HG03558 (cell line): ENCODE results near the gene VAC14.

Experiments used
- ATAC-seq: cut with Tn5 transposase; IDR thresholded peaks from one replicate; pipeline ENCODE4 v1.9.1; 2021; ENCODE audit warnings: moderate number of reproducible peaks; ENCODE audit not compliant: unreplicated experiment; ENCODE audit errors: extremely low read depth

The VAC14 gene

DNA sequence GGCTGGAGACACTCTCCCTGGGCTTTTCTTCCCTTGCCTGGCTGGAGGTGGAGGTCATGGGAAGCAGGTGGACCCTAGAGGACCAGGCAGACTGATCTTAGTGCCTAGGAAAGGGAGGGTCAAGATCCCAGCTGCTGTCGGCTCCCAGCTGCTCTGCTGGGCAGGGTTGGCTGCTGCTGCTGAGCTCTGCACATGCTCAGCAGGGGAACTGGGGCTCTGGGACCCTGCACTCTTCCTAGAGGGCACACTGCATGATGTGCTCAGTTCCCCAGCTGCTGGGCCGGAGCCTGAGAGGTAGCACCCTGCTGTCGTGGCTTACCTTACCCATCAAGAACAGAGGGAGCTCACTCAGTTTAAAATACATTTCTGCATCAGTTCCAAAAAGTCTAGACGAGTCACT lies 34.3 kb downstream of the VAC14 start:
- no peak for ATAC-seq

DNA sequence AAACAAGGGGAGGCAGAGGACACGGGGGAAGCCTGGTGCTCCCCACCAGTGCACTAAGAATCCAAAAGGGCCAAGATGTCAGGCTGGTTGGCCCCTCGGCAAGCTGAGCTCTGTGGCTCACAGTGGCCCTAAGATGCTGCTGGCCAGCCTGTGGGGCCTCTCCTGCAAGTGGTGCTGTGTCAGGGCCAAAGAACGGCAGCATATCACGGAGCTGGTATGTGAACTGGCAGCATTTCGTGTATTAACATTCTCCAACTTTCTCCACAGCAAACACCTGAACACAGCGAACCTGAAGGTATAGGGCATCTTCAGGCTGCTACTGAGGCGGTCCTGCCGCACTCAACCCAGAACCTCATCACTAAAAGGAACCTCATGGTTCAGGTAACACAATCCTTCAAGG lies 34.8 kb downstream of the VAC14 start:
- ATAC-seq: no peak

DNA sequence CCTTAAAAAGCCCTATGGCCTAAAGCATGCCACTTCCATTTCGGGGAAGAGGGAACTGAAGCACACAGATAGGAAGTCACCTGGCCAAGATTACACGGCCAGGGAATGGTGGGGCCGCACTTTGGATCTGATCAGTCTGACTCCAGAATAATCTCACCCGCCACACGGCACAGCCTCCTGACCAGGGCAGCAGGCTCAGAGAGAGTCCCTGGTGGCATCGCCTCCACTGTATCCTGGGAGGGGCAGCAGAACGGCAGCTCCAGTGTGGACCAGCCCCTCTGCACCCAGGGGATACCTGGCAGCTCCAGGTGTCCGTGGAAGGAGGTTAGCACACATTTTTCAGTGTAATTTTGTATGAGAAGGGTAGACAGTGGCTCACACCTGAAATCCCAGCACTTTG lies 35.5 kb downstream of the VAC14 start:
- no peak for ATAC-seq

DNA sequence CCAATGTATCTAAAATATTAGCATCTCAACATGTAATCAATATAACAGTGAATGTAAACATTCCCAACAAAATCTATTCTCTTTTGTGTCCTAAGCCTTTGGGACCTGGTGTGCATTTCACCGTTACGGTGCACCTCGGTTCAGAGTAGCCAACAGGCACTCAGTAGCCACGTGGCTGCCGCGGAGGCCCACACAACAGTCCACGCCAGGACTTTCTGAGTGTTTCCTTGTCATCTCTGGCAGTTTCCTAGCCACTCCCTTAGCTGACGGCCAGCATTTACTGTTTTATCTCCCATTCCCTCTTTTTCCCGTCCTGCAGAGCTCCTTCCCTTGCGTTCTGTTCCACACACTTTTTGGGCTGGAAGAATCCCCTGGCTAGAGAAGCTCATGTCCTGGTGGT lies 36.3 kb downstream of the VAC14 start:
- no peak for ATAC-seq

DNA sequence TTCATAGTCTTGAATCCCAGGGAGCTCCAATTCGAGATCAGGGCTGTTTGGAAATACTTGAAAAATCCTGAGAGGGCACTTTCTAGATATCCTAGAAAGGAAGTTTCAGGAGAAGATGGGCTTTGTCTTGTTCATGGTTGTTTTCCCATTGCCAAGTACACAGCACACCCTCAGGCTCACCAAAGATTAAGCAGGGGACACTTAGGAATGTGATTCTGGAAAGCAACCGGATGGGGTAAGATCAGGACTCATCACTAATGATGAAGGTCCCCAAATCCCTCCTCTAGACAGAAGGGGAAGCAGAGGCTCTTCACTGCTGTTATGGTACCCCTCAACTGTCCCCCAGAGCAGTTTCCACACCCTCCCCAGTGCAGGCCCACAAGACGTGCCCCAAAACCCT lies 40.7 kb downstream of the VAC14 start:
- ATAC-seq: no peak

DNA sequence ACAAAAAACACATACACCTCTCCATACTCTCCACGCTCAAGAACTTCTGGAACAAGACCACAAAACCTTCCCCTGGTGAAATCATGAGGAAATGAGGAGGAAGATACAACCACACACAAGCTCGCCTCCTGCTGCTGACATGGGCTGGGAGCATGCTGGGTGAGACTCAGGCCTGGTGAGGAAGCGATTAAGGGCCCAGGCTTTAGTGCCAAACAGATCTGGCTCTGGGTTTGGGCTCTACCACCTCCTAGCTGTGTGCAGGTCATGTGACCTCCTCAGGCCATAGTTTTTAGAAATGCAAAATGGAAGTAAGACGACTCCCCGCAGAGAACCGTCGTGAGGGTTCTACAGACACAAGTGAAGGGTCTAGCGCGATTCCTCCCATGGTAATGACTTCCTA lies 41.3 kb downstream of the VAC14 start:
- ATAC-seq: no peak

DNA sequence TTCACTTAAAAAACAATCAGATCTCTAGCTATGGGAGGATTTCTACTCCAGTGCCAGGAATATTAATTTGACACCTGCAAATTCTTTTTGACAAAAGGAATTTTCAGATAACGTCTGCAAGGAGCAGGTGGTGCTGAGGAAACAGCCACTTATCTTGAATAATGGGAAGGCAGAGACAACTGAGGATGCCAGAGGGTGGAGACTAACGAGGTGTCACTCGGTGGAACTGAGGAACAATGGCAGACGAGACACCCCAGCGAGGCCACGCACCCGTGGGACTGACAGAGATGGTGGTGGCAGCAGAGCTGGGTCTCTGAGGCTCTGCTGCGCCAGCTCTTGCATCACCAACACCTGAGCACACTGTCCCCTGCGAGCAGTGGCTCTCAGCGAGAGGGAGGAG lies 42.2 kb downstream of the VAC14 start:
- no peak for ATAC-seq

DNA sequence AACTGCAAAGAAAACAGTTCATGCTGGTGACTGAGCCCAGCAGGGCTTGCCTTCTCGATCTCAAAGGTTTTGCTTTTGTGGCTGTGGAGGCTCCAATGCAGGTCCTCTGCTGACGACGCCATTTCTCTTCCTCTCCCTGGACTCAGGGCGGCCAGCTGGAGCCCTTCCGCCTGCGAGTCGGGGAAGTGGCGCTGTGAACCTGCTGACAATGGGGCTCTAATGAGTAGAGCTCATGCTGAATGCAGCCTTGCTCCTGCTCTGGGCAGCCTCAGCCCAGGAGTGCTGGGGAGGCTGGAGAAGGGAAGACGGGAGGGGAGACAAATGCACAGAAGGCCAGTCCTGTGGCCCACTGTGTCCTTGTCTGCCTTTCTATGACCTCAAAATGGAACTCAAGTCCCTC lies 43.8 kb downstream of the VAC14 start:
- ATAC-seq: no peak

DNA sequence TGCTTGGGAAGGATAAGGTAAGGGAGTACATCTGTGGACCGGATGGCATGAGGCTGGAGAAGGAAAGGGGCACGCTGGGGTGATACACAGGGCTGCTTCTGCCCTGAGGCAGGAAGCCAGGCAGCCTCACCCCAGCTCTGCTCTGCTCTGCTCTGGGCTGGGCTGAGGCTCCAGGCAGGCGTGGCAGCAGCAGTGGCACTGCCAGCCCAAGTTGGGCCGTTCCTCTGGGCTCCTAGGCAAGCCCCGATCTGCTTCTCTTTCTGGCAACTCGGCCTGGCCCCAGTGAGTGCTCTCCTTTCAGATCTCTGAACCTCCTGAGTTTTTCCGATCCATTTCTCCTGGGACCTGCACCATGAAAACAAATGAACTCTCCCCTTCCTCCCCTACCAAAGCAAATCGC lies 44.9 kb downstream of the VAC14 start:
- ATAC-seq: no peak

DNA sequence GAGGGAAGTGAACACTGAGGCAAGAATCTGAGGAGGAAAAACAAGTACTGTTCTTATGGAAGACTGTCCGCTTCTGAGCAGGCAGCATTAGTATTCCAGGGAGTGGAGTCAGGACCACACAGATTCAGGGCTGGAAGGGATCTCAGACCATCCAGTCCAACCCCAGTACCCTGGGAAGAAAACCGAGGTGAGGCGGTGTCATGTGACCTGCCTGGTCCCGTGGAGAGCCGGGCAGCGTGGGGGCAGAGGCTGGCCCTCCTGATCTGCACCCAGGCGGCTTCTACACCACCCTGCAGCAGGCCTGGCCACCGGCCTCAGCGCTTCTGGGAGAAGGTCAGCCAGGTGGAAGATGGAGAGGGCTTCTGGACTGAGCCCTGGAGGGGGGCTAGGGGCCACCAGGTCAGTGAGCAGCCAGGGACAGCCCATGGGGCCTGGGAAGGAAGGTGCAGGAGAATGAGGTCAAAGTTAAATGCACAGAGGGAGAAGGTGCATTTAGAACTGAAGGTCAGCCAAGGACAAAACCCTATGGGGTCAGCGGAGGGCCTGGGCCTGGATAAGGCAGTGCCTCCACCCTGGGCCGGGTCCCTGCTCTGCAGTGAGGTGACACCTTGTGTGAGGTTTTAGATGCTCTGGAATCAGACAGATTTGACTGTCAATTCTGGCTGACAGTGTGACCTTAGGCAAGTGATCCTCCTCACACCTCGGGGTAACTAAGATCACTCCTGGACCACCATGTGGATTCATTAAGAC lies 45.9 kb downstream of the VAC14 start:
- ATAC-seq: no peak

DNA sequence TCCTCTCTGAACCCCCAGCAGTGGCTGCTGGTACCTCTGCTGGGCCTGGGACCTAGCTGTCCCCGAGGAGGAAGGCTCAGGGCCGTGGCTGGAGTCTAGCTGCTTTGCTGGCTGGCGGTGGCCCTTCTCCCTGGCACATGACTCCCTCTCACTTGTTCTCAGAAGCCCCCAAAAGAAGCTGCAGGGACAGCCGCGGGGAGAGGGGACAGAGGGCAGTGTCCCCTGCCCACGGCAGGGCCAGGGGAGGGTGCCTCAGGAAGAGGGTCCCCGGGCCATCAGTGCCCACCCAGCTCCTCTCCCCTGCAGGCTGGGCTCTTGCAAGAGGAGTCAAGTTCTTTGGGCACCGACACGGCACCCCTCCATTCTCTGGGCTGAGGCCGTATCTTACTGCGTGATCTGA lies 46.6 kb downstream of the VAC14 start:
- no peak for ATAC-seq

DNA sequence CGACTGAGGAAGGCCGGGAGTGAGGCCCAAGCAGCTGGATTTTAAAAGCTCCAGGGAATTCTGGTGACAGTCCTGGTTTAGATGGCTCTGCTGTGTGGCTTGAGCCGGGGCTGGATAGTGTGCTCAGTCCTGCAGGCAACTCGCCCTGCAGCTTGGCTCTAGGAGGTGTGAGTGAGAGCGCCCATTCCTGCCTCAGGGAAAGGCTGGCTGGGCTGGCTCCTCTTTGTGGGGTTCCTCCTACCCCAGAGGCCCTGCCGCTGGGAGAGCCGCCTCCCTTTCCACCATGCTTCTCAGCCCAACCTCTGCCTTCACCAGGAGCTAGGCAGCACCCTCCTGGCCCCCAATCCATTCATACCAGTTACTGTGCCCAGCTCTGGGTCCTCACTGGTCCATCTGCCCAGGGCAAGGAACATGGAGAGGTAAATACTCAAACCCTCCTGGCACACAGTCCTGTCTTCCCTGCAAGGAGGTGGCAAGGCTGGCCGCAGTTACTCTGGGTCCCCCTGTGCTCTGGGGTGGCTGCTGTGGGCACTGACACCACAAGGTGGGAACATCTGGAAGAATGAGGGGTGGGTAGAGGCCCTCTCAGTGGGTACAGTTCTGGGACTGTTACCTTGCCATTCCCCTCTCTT lies 47.1 kb downstream of the VAC14 start:
- no peak for ATAC-seq

DNA sequence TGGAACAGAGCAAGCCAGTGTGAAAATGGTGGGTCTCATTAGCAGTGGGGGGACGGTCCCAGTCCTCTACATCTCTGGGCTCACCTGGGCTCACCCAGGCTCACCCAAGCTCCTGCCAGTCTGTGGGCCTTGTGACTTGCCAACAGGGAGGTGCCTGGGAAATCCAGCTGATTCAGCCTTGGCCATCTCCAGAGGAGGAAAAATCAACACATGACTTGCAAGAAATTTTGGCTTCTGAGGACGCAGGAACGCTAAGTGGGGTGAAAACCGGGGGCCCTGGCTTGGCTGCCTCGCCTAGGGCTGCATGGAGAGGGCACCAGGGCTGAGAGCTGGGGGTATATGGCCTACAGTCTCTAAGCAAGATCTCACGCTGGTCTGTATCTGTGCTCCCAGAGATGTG lies 47.7 kb downstream of the VAC14 start:
- ATAC-seq: no peak

DNA sequence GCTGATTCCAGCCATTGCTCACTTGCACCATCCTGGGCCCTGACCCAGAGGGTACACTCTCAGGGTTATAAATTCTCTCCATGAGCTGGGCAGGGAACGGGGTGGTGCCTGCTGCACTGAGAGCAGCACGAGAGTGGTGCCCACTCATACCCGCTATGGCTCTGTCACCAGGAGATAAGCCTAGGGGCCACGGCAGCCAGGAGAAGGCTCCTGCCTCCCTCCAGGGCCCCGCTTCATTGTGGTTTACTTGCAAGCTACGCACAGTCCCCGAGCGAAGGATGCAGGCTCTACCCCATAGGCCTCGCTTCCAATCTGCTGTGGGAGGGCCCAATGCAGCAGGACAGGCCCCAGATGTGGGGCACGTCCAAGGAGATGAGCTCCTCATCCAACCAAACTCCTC lies 48.5 kb downstream of the VAC14 start:
- ATAC-seq: no peak

DNA sequence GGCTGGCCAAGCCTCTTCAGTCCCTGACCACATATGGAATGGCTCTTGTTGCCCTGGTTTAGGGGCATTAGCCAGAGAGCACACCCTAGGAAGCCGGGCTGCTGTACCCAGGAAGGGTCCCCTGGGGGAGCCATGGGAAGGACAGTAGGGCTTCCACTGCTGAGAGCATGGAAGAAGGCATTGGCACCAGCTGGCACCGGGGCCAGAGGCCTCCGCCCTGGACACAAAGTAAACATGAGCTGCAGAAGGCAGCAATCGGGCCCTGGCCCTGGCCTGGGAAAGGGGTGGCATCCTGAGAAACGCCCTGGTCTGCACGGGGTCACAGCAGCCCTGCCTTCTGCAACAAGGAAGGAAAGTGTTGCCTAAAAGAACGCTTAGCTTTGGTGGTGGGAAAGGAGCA lies 49.4 kb downstream of the VAC14 start:
- no peak for ATAC-seq

DNA sequence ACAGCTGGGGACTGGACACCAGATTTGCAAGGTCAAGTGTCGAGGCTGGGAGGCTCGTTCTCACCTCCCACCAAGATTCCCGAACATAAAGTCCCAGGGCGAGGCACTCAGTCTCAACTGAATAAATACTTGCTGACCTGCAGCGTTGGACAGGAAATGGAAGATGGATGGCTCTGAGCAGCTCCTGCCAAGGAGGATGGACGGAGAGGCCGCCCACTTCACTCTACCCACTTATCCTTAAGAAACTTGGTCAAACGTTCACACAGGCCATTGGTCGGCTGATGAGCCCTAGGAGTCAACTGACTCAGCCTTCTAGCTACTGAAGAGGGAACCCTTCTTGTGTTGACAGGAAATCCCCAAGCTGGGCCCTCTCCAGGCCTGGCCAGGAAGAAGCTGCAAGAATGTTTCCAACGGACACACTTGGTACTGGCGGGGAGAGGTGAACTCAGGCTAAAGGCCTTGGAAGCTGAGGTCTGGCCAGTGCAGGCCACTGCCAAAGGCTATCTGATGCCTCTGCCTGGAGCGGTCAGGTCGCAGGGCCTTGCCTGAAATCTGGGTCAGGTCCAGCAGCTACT lies 50.0 kb downstream of the VAC14 start:
- no peak for ATAC-seq

DNA sequence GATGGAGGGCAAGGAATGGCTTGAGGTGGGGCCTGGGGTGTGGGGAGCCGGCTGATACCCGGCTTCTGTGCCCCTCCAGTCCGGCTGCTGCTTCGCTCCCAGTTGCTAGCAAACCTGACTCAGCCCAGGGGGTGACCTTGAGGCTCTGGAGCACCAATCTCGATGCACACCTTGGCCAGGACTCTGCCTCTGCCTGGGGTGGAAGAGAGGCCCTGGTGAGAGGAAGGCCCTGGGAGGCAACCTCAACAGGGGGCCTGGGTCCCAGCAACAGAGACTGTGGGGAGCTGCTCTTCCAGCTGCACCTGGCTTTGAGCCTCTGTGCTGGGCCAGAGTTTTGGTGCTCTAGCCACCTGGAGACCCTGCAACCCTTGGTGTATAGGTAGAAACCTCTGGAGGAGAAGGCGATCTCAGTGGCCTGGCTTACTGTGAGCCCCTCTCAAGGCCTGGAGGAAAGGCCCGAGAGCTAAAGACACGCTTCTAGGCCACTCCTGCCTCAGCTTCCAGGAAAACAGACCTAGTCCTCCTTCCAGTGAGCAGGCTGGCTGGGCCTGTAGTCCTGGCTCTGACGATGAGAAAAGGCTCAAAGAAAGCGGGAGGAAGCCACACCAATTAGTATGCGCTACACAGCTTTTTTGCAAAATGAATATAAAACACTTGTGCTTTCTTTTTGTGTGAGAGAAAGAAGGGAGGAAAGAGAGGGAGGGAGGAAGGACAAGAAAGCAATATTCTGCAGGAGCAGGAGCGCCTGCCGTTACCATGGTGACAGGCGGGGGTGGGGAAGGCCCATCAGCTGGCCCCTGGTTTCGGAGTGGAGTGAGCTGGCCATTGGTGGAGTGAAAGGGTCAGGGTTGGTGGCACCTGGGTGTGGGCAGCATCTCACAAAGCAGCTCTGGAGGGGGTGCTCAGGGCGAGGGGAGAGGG lies 51.0 kb downstream of the VAC14 start:
- ATAC-seq: no peak

DNA sequence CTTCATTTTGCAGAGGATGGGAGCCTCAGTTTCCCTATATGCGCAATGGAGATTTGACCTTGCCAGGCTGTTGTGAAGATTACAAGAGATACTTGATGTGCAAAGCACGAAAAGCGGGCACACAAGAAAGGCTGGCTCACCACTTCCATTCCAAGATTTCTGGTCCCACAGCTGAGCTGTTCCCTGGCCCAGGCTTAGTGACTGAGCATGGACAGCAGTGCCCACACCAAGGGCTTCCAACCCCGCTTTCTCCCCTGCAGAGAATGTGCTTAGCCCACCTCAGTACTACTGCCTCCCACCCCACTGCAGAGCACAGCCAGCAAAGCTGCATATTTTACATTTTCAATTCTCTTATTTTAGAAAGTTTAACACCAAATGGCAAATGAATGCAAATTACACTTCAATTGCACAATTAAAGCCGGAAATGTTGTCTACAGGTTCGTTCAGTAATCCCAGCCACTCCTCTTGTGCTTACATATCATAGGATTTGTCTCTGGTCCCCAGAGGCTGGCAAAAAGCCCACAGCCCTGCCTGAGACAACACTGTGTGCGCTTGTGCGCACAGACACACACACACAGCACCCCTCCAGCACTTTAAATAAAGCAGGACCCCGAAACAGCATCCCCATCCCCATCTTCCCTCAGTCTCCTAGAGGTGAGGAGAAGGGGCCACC lies 51.8 kb downstream of the VAC14 start:
- ATAC-seq: no peak

DNA sequence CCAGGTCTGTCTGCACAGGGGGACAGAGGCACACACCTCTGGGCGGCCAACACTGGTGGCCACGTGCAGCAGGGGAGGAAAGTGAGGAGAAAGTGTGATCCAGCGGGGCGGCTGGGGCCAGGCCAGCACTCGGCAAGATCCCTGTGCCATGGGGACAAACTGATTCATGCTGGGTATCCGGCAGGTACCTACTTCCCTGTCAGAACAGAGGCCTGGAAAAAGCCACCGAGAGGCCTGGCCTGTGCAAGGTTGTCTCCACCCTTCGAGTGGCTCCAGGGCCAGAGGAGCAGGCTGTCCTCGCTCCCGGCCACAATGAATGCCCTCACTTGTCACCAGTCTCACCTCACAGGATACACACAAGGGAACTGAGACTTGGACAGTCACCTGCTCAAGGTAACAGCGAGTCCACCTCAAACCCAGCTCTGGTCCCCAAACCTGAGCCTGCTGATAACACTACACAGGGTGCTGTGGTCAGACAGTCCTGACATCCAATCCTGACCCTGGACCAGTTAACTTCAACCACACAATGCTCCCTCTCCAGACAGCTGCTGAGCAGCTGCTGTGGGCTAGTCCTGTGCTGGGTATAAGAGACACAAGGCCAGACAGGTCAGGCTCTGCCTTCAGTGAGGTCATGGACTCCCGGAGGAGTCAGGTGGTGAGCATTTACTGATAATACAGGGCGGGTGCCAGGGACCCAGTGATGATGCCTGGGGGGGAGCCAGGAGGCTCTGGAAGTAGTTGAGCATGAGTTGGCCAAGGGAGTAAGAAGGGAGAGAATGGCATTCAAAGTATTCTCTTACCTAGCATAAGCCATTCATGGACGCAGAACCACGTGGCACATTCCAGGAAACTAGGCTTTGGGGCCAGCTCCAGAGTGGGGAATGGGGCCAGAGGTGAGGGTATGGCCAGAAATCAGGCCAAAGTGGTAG lies 53.0 kb downstream of the VAC14 start:
- ATAC-seq: no peak
